HepG2 (cell line): ENCODE measurements around the gene SECTM1. TPM values are rescaled to one million over a fixed set of nuclear protein-coding genes. Genes with fewer than 3 reads are reported as not detected.
A peak's percentile ranks its signal among the peaks of the same experiment; 100 is the strongest.

Experiments
- CCDC6 ChIP-seq: sonication (generic); formaldehyde crosslinking; IDR thresholded peaks from 2 replicates; pipeline ENCODE4 v1.8.1; 2022; ENCODE audit warnings: mild to moderate bottlenecking, missing genetic modification reagents, moderate library complexity
- CHD4 ChIP-seq: fragments of 200-600 bp; sonication (generic); IDR thresholded peaks from 2 replicates; pipeline ENCODE4 v1.7.0; 2017; ENCODE audit warnings: mild to moderate bottlenecking, low read length, borderline replicate concordance
- DBP ChIP-seq: sonication (generic); formaldehyde crosslinking; IDR thresholded peaks from 2 replicates; pipeline ENCODE4 v1.4.0; 2020; ENCODE audit warnings: missing genetic modification reagents; ENCODE audit errors: not compliant biosample characterization
- DR1 ChIP-seq: sonication (generic); formaldehyde crosslinking; IDR thresholded peaks from 2 replicates; pipeline ENCODE4 v1.8.0; 2021; ENCODE audit warnings: mild to moderate bottlenecking, missing genetic modification reagents, inconsistent platforms
- NKX3-1 ChIP-seq: sonication (generic); formaldehyde crosslinking; IDR thresholded peaks from 2 replicates; pipeline ENCODE4 v1.5.0; 2020; ENCODE audit warnings: missing genetic modification reagents
- PHF8 ChIP-seq: sonication (generic); formaldehyde crosslinking; IDR thresholded peaks from 2 replicates; pipeline ENCODE4 v1.5.0; 2020; ENCODE audit warnings: missing genetic modification reagents
- POLR2G ChIP-seq: fragments of 200-400 bp; formaldehyde crosslinking; IDR thresholded peaks from 2 replicates; pipeline ENCODE4 v1.6.1; 2018; ENCODE audit warnings: mild to moderate bottlenecking, low read depth, low read length, moderate library complexity
- RNF2 ChIP-seq: fragments of 450-650 bp; conservative IDR thresholded peaks from 2 replicates; pipeline ENCODE4 v1.6.1; 2016; ENCODE audit warnings: low read depth
- SMYD3 ChIP-seq: sonication (generic); formaldehyde crosslinking; IDR thresholded peaks from 2 replicates; pipeline ENCODE4 v1.8.1; 2023; ENCODE audit warnings: mild to moderate bottlenecking, missing genetic modification reagents
- ZFY ChIP-seq: sonication (generic); formaldehyde crosslinking; IDR thresholded peaks from 2 replicates; pipeline ENCODE4 v1.4.0; 2020; ENCODE audit warnings: missing genetic modification reagents
- ZNF317 ChIP-seq: sonication (generic); formaldehyde crosslinking; IDR thresholded peaks from 2 replicates; pipeline ENCODE4 v1.5.0; 2020; ENCODE audit warnings: mild to moderate bottlenecking, missing genetic modification reagents
- ZNF605 ChIP-seq: sonication (generic); formaldehyde crosslinking; IDR thresholded peaks from 2 replicates; pipeline ENCODE4 v1.8.0; 2022; ENCODE audit warnings: mild to moderate bottlenecking, missing genetic modification reagents
- ZNF703 ChIP-seq: sonication (generic); formaldehyde crosslinking; IDR thresholded peaks from 2 replicates; pipeline ENCODE4 v1.5.1; 2020; ENCODE audit warnings: missing genetic modification reagents, mild to moderate bottlenecking, moderate library complexity, borderline replicate concordance
- ZNF704 ChIP-seq: sonication (generic); formaldehyde crosslinking; IDR thresholded peaks from 2 replicates; pipeline ENCODE4 v1.8.1; 2023; ENCODE audit warnings: mild to moderate bottlenecking, inconsistent platforms, moderate library complexity, missing genetic modification reagents, borderline replicate concordance
- polyA plus RNA-seq, 8 experiments: library from polyadenylated mRNA; depleted of rRNA in 3 of 8; stranded (reverse) in 7 of 8; unstranded in 1 of 8; fragments of >200 nt; fragmentation: Illumina TruSeq in 4 of 8; extraction: Trizol in 4 of 8; gene quantifications; 2 replicates each; pipeline versions ENCODE4 v1.2.1 to v1.2.3, GENCODE V29; 2011 to 2016; ENCODE audit warnings: low read depth in 4 of 8, missing spikeins in 1 of 8, mixed read lengths in 1 of 8; ENCODE audit not compliant: insufficient read depth in 1 of 8
- total RNA-seq, 5 experiments: library from RNA; depleted of rRNA; stranded (reverse); fragments of >200 nt; fragmentation: Illumina TruSeq; extraction: Trizol; gene quantifications; 2 replicates each; pipeline ENCODE4 v1.2.3, GENCODE V29; 2016; ENCODE audit warnings: low read depth in 1 of 5
- TF ChIP-seq, protein P1 (sequence below): sonication (generic); formaldehyde crosslinking; IDR thresholded peaks from 2 replicates; pipeline ENCODE4 v1.4.0; 2020; ENCODE audit warnings: low read depth, missing genetic modification reagents
- TF ChIP-seq, protein P2 (sequence below): IDR thresholded peaks from 2 replicates; pipeline ENCODE4 v1.6.1; 2016
- TF ChIP-seq, protein P3 (sequence below): sonication (generic); formaldehyde crosslinking; IDR thresholded peaks from 2 replicates; pipeline ENCODE4 v1.5.0; 2020; ENCODE audit warnings: missing genetic modification reagents

Gene SECTM1
- total and polyA plus RNA-seq, 2 of the 13 experiments (the other 11 are each of a cell fraction or from before 2014, with no cell fraction given), result 3.5 to 5.3 TPM

DNA sequence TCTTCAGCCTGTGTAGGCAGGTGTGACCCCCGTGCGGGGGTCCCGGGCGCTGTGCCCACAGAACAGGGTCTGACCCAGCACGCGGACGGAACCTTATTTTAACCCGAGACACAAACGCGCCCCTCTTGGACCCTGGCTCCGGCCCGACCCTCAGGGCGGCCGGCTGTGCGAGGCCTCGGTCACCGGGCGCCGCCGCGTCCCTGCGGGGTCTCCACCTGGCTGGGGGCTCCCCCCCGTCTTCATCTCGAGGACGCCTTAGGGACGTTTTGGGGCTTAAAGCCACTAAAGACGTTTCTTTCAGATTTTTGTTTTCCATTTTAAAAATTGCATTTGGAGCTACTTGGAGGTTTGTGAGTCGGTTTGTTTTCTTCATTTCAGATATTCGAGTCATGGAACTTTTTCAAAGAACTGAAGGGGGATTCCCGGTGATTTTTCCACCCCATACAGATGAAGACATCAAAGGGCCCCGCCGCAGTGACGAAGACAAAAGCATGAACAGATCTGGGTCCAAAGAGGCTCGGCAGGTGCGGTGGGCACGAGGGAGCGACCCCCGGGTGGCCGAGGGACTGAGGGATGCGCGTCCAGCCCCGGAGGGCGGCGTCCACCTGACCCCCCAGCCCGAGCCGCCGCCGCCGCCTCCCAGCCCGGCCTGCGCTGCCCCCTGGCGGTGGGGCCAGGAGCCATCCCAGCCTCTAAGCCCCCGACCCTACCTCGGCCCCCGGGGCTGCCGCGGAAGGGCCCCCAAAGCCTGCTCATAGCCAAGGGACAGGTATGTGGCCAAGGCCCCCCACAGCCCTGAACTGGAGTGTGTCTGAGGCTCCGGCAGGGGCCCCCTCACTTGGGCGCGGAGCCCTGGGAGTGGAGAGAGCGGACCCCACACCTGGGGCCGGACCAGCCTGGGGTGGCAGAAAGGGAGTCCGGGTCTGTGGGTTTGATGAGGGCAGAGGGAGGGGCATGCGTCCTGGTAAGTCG lies 12.3 kb downstream of the SECTM1 start (continued):
- TF ChIP-seq DR1 (CRISPR knock-in tag) (no peak), ZFY (CRISPR knock-in tag) (no peak; the same call in 1 of the 2 replicates), DBP (CRISPR knock-in tag) (no peak), CHD4 (peak; percentile 75), ZNF605 (peak; percentile 76; the same call in 1 of the 2 replicates), ZNF317 (CRISPR knock-in tag) (no peak), POLR2G (no peak), ZNF704 (CRISPR knock-in tag) (no peak), RNF2 (no peak), CCDC6 (0 out of 2 replicates have a peak, but pooled peaks have one; percentile 26), NKX3-1 (no peak), SMYD3 (CRISPR knock-in tag) (no peak), PHF8 (CRISPR knock-in tag) (no peak), ZNF703 (CRISPR knock-in tag) (no peak)
- TF ChIP-seq, protein P1, sequence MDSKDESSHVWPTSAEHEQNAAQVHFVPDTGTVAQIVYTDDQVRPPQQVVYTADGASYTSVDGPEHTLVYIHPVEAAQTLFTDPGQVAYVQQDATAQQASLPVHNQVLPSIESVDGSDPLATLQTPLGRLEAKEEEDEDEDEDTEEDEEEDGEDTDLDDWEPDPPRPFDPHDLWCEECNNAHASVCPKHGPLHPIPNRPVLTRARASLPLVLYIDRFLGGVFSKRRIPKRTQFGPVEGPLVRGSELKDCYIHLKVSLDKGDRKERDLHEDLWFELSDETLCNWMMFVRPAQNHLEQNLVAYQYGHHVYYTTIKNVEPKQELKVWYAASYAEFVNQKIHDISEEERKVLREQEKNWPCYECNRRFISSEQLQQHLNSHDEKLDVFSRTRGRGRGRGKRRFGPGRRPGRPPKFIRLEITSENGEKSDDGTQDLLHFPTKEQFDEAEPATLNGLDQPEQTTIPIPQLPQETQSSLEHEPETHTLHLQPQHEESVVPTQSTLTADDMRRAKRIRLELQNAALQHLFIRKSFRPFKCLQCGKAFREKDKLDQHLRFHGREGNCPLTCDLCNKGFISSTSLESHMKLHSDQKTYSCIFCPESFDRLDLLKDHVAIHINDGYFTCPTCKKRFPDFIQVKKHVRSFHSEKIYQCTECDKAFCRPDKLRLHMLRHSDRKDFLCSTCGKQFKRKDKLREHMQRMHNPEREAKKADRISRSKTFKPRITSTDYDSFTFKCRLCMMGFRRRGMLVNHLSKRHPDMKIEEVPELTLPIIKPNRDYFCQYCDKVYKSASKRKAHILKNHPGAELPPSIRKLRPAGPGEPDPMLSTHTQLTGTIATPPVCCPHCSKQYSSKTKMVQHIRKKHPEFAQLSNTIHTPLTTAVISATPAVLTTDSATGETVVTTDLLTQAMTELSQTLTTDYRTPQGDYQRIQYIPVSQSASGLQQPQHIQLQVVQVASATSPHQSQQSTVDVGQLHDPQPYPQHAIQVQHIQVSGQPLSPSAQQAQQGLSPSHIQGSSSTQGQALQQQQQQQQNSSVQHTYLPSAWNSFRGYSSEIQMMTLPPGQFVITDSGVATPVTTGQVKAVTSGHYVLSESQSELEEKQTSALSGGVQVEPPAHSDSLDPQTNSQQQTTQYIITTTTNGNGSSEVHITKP (CRISPR knock-in tag), result no peak
- TF ChIP-seq, protein P2, sequence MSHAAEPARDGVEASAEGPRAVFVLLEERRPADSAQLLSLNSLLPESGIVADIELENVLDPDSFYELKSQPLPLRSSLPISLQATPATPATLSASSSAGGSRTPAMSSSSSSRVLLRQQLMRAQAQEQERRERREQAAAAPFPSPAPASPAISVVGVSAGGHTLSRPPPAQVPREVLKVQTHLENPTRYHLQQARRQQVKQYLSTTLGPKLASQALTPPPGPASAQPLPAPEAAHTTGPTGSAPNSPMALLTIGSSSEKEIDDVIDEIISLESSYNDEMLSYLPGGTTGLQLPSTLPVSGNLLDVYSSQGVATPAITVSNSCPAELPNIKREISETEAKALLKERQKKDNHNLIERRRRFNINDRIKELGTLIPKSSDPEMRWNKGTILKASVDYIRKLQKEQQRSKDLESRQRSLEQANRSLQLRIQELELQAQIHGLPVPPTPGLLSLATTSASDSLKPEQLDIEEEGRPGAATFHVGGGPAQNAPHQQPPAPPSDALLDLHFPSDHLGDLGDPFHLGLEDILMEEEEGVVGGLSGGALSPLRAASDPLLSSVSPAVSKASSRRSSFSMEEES, result no peak
- TF ChIP-seq, protein P3, sequence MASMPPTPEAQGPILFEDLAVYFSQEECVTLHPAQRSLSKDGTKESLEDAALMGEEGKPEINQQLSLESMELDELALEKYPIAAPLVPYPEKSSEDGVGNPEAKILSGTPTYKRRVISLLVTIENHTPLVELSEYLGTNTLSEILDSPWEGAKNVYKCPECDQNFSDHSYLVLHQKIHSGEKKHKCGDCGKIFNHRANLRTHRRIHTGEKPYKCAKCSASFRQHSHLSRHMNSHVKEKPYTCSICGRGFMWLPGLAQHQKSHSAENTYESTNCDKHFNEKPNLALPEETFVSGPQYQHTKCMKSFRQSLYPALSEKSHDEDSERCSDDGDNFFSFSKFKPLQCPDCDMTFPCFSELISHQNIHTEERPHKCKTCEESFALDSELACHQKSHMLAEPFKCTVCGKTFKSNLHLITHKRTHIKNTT (CRISPR knock-in tag), result no peak
